ENCODE results near the gene PARD3. TPM values are rescaled to one million over a fixed set of nuclear protein-coding genes. Genes with fewer than 3 reads are reported as not detected.

The PARD3 gene
- total and polyA plus RNA-seq, 12 donors = 17.0 to 93.8 (median 47.3) TPM

GRCh38 chr10:34538281-34538829, 276.7 kb downstream of the PARD3 start:
- H3K36me3 ChIP-seq (replicated peaks in 1 of 2) = no peaks in the 10 kb centered on the region
- no peak for TF ChIP-seq POLR2A (IDR thresholded peaks at IDR 0.05)
- no peak for TF ChIP-seq CTCF (IDR thresholded peaks at IDR 0.05)
- WGBS, 4 donors = 65 to 80% (median 75%) methylated on average over 10 of the region's 10 CpGs
- no peak for DNase-seq
- no peaks in the 10 kb centered on the region for H3K9me3 ChIP-seq (replicated peaks in 1 of 3)
- H3K27me3 ChIP-seq = no peaks in the 10 kb centered on the region
- H3K4me1 ChIP-seq (replicated peaks in 1 of 2) = peaks cover 4 to 26% of the 10 kb centered on the region in 2 donors
- no peak overlapping the region for H3K4me3 ChIP-seq
- peak overlapping the region in 1 of 5 donors; percentile 83 for H3K27ac ChIP-seq
- intact Hi-C loops (cut with DNase I) = no loop called here

GRCh38 chr10:34537629-34538231, 277.4 kb downstream of the PARD3 start:
- intact Hi-C loops (cut with DNase I) = no loop called here
- no peaks in the 10 kb centered on the region for H3K27me3 ChIP-seq
- no peak overlapping the region for H3K4me3 ChIP-seq
- peak overlapping the region in 1 of 5 donors; percentile 83 for H3K27ac ChIP-seq
- peaks cover 4 to 26% of the 10 kb centered on the region in 2 donors for H3K4me1 ChIP-seq (replicated peaks in 1 of 2)
- no peaks in the 10 kb centered on the region for H3K9me3 ChIP-seq (replicated peaks in 1 of 3)
- no peak for TF ChIP-seq CTCF (IDR thresholded peaks at IDR 0.05)
- no peaks in the 10 kb centered on the region for H3K36me3 ChIP-seq (replicated peaks in 1 of 2)
- 86 to 94% (median 92%) methylated on average over 6 of the region's 6 CpGs for WGBS, 4 donors
- DNase-seq = no peak

GRCh38 chr10:34535872-34536271, 279.2 kb downstream of the PARD3 start:
- intact Hi-C loops (cut with DNase I) = no loop called here
- Histone ChIP-seq H3K36me3 (replicated peaks in 1 of 2) (no peaks in the 10 kb centered on the region), H3K9me3 (replicated peaks in 1 of 3) (no peaks in the 10 kb centered on the region), H3K27me3 (no peaks in the 10 kb centered on the region), H3K4me1 (replicated peaks in 1 of 2) (peaks cover 4 to 26% of the 10 kb centered on the region in 2 donors), H3K4me3 (no peak overlapping the region), H3K27ac (no peak overlapping the region)
- WGBS, 4 donors = 42 to 68% (median 47%) methylated on average over 4 of the region's 4 CpGs
- DNase-seq = no peak
- TF ChIP-seq POLR2A (IDR thresholded peaks at IDR 0.05) (no peak), CTCF (IDR thresholded peaks at IDR 0.05) (no peak)

- peaks cover 9 to 27% of the 10 kb centered on the region in 2 donors for H3K4me1 ChIP-seq (replicated peaks in 1 of 2)
- TF ChIP-seq CTCF (IDR thresholded peaks at IDR 0.05) (no peak), POLR2A (IDR thresholded peaks at IDR 0.05) (no peak)
- WGBS, 4 donors = 89 to 97% (median 94%) methylated on average over 4 of the region's 4 CpGs
- no peaks in the 10 kb centered on the region for H3K27me3 ChIP-seq
- intact Hi-C loops (cut with DNase I) = loop anchor here in 1 of 2 donors (5.0 kb wide), 1 partner anchor 102 kb away; no protein-coding TSS in a partner anchor
- no peak for DNase-seq
- no peak overlapping the region for H3K4me3 ChIP-seq
- no peak overlapping the region for H3K27ac ChIP-seq
- no peaks in the 10 kb centered on the region for H3K36me3 ChIP-seq (replicated peaks in 1 of 2)
- no peaks in the 10 kb centered on the region for H3K9me3 ChIP-seq (replicated peaks in 1 of 3)
Measured at GRCh38 chr10:34530778-34531177, 284.3 kb downstream of the PARD3 start.
